COR-L47 (cell line): ENCODE data around the gene SWSAP1.

Experiments
- DNase-seq: peaks from one replicate; lab custom pipeline; 2025; lab: John Stamatoyannopoulos, UW

SWSAP1 gene

GRCh38 chr19:11416346-11417052 is 42.0 kb downstream of the SWSAP1 start:
- DNase-seq = no peak

- no peak for DNase-seq
Observed at GRCh38 chr19:11418094-11418548, 43.7 kb downstream of the SWSAP1 start.

- peak; percentile 81 for DNase-seq
Observed at GRCh38 chr19:11418549-11419506, 44.4 kb downstream of the SWSAP1 start, which contains the start of gene RGL3. RGL3 (minus strand) TSS chr19:11419314; CDS start chr19:11419278, 36 bp downstream.

- no peak for DNase-seq
Observed at GRCh38 chr19:11420429-11421370, 46.2 kb downstream of the SWSAP1 start.

- no peak for DNase-seq
Observed at GRCh38 chr19:11421371-11422098, 47.1 kb downstream of the SWSAP1 start.

- DNase-seq = no peak
Observed at GRCh38 chr19:11422163-11423065, 47.9 kb downstream of the SWSAP1 start.

GRCh38 chr19:11423164-11423790 is 48.8 kb downstream of the SWSAP1 start:
- DNase-seq = no peak

- no peak for DNase-seq
Observed at GRCh38 chr19:11423791-11424181, 49.3 kb downstream of the SWSAP1 start.
